GM19193 (cell line): Measurements from ENCODE around the gene TBX6.

Experiments used
- POLR2A ChIP-seq: IDR thresholded peaks from 4 replicates; pipeline ENCODE4 v1.6.1; 2011; ENCODE audit not compliant: insufficient read depth, insufficient read length; ENCODE audit errors: extremely low read depth

TBX6 gene

DNA sequence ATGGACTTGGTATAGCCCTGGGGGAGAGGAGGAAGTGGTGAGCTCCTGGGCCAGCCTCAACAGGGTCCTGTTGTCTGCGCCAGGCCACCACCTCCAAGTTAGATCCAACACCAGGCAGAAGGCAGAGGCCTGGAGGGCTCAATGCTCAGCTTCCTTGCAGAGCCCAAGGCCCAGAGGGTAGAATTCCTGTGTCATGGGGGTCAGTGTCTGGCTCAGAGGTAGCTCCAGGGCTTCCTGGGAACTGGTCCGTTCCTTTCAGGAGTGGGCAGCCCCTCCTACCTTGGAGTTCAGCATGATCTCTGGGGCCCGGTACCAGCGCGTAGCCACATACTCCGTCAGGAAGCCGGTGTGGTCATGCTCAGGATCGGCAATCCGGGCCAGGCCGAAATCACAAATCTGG is 26.0 kb upstream of the TBX6 start:
- TF ChIP-seq POLR2A: no peak

DNA sequence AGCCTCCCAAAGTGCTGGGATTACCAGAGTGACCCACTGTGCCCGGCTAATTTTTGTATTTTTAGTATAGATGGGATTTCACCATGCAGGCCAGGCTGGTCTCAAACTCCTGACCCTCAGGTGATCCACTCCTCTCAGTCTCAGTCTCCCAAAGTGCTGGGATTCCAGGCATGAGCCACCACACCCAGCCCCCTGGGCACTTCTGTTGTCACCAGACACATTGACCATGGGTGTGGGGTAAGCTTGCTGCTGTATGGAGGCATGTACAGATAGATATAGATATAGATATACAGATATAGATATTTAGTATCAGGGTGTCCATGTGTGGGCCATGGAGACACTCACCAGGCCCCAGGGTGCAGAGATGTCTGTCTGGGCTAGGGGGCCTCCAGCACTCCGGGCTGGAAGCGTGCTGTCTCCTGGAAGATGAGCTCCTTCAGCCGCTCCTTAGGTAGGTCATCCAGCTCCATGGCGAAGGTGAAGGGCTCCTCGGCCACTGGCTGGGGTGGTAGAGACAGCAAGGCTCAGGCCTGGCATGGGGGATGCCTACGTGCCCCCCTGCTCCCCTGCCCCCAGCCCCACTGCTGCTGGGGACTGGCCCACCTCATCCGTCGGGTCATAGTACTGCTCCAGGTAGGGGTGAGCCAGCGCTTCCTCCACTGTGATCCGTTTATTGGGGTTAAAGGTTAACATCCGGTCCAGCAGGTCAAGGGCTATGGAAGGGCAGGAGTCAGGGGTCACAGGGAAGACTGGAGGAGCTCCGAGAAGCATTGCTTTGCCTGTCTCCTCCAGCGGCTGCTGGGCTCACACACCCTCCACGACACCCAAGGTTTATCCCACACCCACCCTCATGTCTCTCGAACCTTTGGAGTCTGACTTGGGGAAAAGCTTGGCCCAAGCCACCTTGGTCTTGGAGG is 24.8 kb upstream of the TBX6 start:
- no peak for TF ChIP-seq POLR2A

DNA sequence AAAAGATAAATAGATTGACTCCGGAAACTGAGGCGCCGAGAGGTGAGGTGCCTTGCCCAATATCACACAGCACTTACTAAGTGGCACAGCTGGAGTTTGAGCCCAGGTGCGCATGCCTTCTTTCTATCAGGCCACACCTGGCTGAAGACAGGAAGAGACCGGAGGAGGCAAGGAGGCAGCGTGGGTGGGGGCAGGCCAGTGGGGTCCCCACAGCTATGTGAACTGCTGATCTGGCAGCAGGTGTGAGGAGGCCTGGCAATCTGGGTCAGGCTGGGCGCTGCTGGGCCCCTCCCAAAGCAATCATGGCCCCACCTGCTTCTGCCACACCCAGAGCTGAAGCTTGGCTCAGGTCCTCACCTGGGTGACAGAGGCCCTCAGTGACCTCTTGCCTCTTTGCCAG is 23.5 kb upstream of the TBX6 start:
- TF ChIP-seq POLR2A: no peak

DNA sequence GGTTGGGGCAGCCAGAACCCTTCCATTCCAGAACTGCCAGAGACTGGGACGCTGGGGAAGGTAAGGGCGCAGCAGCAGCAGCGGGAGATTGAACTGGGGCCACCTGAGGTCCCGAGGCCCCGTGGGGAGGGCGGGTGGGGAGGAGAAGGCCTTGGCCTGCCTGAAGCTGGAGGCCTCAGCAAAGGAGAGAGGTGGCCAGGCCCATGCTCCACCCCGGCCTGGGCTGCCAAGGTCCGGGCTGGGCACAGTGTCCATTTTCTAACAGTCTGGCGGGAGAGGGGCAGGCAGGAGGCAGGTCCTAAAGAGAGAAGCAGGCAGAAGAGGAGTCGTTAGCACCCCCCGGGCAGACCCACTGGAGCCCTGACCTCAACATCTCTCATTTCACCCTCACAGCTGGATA is 22.7 kb upstream of the TBX6 start:
- no peak for TF ChIP-seq POLR2A

DNA sequence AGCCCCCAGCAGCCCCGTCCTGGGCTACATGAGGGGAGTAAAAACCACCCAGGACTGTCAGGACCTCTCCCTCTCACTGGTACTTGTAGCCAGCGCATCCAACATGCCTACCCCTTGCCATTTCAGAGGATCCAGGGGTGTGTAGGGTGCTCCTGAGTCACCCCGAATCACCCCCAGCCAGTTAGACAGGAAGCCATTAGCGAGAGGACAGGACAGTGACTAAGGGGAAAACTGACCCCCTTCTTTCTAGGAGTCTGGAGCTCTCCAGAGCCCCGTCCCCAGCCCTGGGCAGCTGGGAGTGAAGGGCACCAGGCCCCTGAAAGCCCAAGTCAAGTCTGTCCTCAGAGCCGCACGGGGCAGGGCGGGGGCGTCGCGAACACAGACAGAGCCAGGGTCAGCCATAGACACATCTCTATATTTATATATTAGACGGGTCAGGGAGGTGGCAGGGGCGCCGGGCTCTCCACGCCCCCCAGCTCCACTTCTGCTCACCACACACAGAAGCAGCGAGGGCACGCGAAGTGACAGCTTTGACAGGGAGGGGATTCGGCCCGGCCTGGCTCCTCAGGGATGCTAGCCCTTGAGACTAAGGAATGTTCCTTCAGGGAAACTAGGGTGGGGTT is 22.1 kb upstream of the TBX6 start:
- TF ChIP-seq POLR2A: no peak

DNA sequence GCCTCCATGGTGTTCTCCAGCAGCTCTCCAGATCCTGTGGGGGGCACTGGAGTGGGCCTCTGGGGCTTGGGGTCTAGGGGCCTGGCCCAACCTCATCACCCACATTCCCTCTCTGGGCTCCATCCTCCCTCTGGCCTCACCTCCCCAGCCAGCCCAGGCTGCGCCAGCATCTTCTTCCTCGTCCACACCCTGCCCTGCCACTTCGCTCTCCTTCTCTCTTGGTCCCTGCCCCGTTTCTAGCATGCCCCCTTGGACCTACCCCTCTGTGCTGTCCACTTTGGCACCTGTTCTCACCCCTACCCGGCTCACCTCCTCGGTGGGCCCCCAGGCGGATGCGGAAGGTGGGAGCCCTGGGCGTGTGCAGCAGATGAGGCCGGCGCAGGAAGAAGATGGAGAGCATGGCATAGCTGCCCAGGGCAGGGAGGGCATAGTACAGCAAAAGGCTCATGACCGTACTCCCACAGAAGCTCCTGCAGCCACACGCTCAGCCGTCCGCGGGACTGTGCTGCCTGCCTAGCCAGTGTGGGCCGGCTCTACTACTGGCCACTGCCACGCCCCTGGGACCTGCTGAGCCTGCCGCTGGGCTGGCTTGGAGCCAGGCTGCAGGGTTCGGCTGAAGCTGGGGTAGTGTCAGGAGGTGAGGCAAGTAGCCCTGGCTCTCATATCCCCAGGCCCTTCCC is 21.4 kb upstream of the TBX6 start, which contains the start of gene GDPD3:
Gene GDPD3, minus strand, starts transcription at position 507 of the 680 bp plus-strand sequence. Its CDS starts 59 bp downstream, at position 448.
- no peak for TF ChIP-seq POLR2A

DNA sequence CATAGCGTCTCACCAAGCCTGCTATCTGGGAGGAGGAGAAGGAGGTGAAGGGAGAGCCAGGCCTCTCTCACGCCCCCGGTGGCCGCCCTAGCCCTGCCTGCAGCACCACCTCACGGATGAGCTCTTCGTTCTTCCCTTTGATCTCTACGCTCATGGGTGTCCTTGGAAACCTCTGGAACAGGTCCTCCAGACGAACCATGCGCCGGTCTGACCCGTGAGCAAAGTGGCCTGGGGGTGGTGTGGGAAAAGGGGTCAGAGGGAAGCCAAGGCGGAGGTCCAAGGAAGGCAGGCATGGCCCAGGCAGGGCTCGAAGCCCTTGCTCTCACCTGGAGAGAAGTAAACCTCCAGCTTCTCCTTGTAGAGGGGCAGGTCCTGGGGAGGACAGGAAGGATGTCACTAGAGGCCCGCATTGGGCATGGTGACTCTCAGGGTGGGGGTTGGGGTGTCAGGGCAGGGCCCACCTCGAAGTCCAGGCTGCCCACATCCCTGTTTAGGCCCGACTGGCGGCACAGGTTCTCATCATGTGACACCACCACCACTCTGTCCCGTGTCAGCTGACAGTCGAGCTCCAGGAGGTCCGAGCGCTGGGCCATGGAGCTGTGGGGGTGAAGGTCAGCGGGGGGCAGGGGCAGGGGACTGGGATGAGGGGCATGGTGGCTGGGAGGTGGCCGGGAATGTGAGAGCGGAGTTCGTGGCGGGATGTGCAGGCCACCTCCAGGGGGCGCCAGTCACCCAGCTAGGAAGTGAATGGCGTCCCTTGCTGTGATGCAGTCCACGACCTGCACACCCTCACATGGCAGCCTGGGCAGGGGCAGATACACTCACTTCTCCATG is 20.7 kb upstream of the TBX6 start:
- TF ChIP-seq POLR2A: no peak

DNA sequence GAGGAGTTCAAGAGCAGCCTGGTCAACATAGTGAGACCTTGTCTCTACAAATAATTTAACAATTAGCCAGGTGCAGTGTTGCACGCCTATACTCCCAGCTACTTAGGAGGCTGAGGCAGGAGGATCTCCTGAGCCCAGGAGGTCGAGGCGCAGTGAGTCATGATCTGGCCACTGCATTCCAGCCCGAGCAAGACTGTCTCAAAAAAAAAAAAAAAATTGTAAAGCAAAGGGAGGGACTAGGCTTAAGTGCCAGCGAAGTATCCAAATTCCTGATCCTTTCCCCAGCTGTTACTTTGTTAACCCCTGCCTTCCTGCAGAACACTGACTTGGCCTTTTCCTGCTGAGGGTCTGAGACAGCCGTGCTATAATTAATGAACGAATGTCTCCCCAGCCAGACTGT is 18.9 kb upstream of the TBX6 start:
- no peak for TF ChIP-seq POLR2A

DNA sequence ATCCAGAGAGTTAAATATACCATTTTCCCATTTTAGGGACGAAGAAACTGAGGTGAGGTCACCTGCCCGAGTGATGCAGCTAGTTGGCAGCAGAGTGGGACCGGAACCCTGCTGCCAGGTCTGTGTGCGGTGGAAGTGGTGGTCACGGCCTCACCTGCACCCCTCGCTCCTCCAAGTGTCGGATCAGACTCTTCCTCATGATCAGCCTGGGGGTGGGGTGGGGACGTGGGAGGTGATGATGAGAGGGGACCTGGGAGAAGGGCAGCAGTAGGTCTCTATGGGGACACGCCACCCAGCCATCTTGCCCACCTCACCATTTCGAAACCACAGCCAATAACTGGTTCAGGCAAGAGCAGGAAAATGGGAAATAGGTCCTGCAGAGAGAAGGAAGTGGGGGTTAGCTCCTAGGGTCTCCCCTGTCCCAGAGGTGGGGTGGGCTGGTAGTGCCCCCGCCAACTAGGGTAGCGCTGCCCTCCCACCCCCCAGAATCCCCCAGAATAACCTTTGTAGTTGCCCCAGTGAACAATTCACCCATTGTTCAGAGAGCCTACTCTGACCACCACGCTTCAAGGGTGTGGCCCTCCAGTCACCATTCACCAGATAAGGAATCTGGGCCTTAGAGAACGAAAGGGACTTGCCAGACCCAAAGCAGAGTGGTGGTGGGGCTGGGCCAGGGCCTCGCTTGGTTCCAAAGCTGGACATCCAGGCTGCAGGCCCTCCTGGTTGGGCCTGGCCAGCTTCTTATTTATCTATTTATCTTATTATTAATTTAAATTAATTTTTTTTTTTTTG is 16.5 kb upstream of the TBX6 start:
- no peak for TF ChIP-seq POLR2A

DNA sequence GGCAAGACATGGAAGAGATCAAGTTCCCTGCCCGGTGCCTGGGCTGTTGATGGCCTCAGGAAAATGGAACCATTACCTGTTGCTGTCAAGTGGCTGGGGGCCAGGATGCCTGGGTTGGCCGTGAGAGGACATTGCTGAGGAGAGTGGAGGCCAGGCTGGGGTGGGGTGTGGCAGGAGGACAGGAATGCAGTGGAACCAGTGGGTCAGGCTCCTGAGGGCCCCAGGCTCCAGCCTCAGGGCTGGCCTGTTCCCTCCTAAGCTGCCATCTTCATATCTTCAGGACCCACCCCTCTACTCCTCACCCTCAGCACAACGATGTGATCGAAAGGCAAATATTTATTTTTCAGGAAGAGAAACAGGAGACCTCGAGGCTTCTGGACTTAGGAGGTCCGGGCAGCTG is 12.8 kb upstream of the TBX6 start:
- no peak for TF ChIP-seq POLR2A

DNA sequence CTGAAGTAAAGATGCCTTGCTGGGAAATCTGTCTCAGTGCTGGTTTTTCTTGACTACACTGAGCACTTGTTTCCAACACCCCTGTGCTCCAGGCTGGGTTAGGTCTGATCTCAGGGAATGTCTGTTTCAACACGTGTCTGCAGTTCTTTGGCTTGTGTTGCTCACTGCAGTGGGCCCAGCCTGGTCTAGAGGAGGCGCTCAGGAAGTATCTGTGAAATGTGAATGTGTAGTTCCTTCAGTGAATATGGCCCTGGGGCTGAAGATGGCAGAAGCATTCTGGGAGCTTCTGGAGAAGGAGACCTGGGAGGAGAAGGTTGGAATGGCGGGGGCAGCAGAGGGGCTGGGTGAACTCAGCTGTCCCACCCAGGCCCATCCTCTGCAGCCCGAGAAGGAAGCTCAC is 12.4 kb upstream of the TBX6 start:
- no peak for TF ChIP-seq POLR2A

DNA sequence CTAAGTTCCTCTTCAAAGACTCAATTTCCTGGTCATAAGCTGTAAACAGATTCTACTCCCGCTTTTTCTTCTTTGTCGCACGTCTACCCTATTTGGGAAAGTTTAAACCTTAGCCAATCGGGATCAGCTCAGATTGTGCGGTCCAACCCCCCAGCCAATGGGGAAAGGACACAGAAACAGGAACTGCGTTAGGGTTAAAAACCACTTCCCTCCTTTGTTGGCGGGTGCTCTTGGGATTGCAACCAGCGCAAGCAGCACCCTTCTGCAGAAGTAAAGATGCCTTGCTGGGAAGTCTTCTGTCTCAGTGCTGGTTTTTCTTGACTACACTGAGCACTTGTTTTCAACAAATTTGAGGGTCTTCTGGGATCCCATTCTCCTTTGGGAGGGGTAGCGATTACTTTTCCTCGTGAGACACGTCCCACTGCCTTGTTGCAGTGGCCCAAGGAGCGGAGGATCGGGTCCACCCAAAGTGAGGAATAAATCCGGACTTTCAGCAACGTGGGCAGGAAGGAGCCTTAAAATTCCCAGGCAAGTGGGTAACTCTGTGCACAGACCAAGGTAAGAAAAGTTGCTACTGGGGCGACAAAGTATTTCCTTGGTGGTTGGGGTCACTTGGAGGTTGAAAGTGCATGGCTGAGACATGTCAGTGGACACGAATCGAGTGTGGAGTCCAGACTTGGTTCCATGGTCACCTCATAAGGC is 5.3 kb upstream of the TBX6 start:
- TF ChIP-seq POLR2A: no peak

DNA sequence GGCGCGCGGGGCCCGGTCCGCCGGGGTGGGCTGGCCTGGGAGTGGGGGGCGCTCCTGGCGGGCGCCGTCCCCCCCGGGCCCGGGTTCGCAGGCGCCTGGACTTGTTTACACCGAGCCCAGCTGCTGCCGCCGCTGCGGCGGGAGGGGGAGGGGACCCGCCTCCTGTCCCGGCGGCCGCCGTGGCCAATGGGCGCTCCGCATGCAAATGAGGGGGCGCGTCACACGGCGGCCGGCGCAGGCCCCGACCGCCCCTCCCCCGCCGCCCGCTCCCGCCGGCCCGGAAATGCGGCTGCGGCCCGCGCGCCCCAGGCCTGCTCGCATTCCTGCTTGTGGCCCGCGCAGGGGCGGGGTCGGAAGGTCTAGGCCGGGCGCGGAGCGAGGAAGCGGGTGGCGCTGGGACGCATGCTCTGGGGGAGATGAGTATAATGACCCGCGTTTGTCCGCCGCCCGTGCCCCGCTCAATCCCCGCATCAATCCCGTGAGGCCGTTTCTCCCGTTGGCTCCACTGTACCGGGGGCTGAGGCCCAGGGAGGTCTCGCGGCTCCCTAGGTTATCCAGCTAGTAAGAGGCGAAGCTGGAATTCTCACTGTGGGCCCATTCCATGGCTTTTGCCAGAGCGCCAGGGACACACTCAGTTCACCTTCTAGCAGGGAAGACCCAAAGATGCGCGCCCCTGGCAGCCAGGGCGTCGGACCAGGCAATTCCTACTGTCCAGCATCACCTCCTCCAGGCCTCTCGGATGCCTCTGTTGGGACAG is 4.6 kb upstream of the TBX6 start, which contains the start of gene YPEL3:
Gene YPEL3, minus strand, starts transcription at position 109 of the 757 bp plus-strand sequence. CDS start 731 bp downstream, outside the sequence.
- TF ChIP-seq POLR2A: peak; percentile 68
